GM21423 (cell line): Measurements from ENCODE around the gene CDV3.

ENCODE experiments used
- ATAC-seq: cut with Tn5 transposase; IDR thresholded peaks from one replicate; pipeline ENCODE4 v1.9.1; 2021; ENCODE audit warnings: mild to moderate bottlenecking, moderate library complexity; ENCODE audit not compliant: unreplicated experiment

Gene CDV3

GRCh38 chr3:133568294-133569014, 5.0 kb upstream of the CDV3 start:
- ATAC-seq = no peak

DNA sequence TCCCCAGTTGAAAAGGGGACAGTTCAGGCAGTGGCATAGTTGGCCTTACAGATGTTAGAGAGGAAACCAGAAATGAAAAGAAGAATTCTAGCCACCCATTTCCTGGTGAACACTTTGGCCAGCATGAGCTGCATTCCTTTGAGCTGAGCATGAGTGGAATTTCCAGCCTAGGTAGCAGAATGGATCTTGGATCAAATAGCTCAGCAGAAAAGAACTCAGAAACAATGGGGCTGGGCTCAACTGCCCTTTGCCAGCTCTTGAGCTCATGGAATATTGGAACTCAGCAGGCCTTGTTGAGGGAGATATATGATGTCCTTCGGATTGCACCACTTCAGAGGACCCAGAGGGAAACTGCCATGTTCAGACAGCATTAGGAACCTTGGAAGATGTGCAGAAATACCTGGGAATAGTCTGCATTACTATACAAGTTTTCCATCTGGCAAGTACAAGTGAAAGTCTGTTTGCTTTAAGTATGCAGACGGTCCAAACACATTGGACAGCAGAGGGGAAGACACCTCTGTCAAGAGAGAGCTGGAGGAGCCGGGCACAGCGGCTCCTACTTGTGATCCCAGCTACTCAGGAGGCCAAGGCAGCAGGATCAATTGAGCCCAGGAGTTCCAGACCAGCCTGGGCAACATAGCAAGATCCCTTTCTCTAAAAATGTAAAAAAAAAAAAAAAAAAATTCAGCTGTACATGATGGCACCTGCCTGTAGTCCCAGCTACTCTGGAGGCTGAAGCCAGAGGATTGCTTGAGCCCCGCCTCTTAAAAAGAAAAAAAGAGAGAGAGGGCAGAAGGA, 3.1 kb upstream of the CDV3 start:
- no peak for ATAC-seq

GRCh38 chr3:133570937-133571320, 2.6 kb upstream of the CDV3 start:
- no peak for ATAC-seq

- peak; percentile 17 for ATAC-seq
Measured at GRCh38 chr3:133572158-133573053, 1.1 kb upstream of the CDV3 start.

- ATAC-seq = peak; percentile 75
Measured at GRCh38 chr3:133573054-133573628, 345 bp upstream of the CDV3 start.

- ATAC-seq = peak; percentile 28
Measured at GRCh38 chr3:133574260-133574881, 885 bp downstream of the CDV3 start.

DNA sequence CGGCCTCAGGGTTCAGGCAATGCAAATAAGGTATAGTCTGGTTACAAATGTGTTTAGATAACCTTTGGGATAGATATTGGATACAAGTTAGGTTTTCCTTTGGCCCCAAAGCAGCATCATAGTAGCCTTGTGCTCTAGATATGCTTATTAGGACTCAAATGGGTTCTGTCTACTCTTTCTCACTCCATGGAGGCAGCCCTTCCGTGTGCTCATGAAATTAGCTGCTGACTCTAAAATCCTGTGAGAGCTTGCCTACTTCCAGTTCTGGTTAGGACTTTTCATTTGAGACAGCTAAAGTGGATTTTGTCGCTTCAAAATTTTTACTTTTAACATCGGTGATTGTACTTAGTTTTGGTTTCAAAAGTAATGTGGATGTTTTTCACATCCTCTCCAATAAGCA, 1.6 kb downstream of the CDV3 start:
- no peak for ATAC-seq

- ATAC-seq = no peak
Measured at GRCh38 chr3:133576169-133576568, 2.7 kb downstream of the CDV3 start.

- no peak for ATAC-seq
Measured at GRCh38 chr3:133578548-133579191, 5.2 kb downstream of the CDV3 start.

DNA sequence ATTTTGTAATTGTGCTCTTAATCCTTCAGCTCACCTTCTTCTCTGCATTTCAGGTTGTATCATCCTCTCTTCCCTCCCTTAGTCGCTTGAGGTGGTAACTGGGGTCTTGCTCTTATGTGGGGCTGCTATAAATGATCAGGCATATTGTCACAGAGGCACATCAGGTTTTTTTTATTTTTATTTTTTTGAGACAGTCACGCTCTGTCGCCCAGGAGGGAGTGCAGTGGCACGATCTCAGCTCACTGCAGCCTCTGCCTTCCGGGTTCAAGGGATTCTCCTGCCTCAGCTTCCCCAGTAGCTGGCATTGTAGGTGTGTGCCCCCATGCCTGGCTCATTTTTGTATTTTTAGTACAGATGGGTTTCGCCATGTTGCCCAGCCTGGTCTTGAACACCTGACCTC, 9.9 kb downstream of the CDV3 start:
- no peak for ATAC-seq

GRCh38 chr3:133588035-133588434, 14.5 kb downstream of the CDV3 start:
- no peak for ATAC-seq

DNA sequence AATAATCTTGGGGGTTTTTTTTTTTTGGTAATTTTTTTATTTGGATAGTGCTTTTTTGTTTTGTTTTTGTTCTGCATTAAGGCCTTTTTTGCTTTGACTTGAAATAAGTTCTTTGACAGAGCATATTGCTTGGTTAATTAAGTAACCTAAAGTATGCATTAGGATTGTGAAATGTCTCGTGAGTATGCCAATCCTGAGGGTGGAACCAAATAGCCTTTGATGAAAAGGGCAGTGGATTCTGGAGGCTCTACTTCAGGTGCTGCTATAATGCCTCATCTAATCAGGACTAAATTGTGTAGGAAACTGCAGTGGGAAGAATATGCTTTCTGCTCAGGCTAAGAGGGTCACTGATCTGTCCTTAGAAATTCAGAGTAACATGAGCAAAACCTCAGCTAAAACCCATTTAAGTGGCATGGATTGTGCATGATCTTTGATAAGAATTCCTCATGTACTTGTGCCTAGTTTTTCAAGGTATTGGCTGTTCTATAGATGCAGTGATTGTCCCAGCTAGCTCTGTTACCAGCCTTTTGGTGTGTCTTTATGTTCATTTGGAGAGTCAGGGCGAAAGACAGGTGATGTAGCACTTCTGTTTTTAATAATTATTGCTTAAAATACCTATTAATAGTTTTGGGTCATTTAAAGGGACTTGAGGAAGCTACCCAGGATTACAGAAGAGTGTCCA, 15.4 kb downstream of the CDV3 start:
- ATAC-seq = no peak

DNA sequence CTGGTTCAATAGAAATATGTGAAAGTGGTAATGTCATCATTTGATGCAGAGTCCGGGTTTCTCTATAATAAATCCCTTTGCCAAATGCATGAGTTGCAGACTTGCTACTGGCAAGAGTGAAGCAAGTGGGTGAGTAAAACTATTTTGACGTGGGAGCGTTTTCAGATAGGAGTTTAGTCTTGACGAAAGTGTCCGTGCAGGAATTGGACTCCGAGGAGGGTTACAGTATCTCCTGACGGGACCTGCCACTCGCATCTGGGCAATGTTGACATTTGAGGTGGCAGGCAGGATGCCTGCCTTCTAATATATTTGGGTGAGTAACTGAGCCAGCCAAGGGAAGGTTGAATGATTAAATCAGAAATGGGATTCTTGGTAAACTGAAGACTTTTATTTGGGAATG, 16.0 kb downstream of the CDV3 start:
- ATAC-seq = no peak

DNA sequence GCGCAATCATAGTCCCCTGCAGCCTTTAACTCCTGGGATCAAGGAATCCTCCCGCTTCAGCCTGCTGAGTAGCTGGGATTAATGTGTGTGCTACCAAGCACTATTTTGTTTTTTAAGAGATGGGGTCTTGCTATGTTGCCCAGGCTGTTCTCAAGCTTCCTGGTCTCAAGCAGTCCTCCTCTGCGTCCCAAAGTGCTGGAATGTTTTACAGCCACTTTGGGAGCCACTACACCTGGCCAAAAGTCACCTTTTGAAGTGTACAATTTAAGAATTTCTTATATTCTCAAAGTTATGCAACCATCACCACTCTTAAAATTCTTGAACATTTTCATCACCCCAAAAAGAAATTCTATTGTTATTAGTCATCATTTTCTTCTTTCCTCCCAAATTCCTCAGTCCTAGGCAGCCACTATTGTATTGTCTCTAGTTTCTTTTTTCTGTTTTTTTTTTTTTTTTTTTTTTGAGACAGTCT, 17.8 kb downstream of the CDV3 start:
- no peak for ATAC-seq

DNA sequence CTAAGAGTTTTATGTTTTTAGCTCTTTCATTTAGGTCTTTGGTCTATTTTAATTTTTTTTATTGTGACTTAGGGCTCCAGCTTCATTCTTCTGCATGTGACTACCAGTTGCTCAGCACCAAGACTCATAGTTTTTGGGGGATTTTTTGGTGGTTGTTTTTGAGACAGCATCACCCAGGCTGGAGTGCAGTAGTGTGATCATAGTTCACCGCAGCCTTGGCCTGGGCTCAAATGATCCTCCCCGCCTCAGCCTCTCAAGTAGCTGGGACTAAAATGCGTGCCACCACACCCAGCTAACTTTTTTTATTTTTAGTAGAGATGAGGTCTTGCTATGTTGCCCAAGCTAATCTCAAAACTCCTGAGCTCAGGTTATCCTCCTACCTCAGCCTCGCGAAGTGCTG, 19.4 kb downstream of the CDV3 start:
- no peak for ATAC-seq

GRCh38 chr3:133593243-133593642, 19.8 kb downstream of the CDV3 start:
- ATAC-seq = no peak

DNA sequence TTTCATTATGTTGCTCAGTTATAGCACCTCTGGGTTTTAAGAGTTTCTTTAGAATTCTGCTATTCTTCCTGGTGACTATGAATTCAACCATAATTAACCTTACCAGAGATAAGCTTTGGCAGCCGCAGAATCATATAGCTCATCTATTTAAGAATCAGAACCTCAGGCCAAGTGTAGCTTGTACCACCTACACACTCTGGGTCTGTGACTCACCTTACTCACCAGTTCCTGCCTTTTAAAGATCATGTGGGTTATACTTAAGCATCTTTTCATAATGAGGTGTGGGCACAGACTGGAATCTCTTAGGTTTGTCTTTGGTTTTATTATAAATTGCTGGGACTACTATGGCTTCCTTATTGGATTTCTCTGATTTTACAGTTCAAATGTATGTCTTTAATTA, 21.9 kb downstream of the CDV3 start:
- no peak for ATAC-seq

GRCh38 chr3:133598405-133598804, 24.9 kb downstream of the CDV3 start:
- ATAC-seq = no peak

DNA sequence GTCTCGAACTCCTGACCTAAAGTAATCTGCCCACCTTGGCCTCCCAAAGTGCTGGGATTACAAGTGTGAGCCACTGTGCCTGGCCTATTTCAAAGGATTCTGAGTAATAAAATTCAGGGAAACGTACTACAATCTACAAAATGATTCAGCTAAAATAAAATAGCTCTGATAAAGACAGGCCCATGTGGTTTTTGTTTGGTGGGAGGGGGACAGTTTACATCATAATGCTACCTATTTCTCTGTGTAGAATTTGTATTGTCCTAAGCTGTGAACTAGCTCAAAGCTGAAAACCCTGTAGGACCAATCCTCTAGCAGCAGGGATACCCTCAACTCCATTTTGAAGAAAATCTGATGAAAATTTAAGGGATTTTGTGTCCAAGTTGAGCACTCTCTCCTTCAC, 25.8 kb downstream of the CDV3 start:
- ATAC-seq = no peak
